ENCODE results near the gene BID.

DNA sequence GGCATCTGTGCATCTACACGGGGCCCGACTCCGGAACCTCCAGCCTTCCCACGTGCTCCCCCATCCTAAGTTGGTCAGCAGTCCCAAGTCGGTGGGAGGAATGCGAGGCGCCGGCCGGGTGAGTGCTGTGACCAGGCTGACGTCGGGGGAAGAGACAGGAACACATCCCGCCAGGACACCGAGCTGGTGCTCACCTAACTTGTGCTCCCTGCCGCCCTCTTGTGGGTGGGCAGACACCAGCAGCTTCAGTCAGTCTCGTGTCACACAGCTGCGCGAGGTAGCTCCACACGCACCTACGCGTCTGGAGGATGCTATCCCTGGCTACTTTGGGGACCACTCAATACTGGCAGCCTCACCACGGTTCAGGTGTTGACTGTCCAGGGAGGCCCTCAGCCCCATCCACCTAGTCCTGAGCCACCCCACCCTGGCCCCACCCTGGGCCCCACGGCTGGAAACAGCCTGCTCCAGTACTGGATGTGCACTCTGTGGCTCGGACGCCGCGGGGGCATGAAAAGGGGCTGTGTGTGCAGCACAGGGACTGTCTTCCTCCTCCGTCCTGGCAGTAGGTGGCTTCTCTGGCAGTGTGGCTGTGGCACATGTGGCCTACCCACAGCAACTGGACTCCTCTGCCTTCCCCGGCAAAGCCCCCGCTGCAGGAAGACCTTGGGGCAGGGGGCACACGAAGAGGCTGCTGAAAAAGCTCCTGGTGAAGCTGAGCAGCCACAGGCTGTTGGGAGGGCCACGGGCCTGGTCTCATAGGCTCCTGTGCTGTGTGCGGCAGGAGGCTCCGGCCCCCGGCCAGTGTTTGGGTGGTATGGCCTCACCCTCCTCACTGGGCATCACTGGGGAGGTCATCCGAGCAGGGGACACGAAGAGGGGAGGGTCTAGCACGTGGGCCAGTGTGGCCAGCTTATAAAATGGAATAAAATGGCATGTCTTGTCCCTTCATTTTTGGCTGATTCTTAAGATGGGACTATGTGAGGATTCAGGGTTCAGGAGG, 11.2 kb upstream of the BID start:
- TF ChIP-seq, protein P1, sequence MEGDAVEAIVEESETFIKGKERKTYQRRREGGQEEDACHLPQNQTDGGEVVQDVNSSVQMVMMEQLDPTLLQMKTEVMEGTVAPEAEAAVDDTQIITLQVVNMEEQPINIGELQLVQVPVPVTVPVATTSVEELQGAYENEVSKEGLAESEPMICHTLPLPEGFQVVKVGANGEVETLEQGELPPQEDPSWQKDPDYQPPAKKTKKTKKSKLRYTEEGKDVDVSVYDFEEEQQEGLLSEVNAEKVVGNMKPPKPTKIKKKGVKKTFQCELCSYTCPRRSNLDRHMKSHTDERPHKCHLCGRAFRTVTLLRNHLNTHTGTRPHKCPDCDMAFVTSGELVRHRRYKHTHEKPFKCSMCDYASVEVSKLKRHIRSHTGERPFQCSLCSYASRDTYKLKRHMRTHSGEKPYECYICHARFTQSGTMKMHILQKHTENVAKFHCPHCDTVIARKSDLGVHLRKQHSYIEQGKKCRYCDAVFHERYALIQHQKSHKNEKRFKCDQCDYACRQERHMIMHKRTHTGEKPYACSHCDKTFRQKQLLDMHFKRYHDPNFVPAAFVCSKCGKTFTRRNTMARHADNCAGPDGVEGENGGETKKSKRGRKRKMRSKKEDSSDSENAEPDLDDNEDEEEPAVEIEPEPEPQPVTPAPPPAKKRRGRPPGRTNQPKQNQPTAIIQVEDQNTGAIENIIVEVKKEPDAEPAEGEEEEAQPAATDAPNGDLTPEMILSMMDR (IDR thresholded peaks at IDR 0.05): peak; percentile 41 to 68 (median 54)
- TF ChIP-seq POLR2A (IDR thresholded peaks at IDR 0.05): no peak

Data from adrenal gland (tissue), 5 donors.